Measurements from ENCODE around the gene ARID5A.
"Not testable (repeated sequence)": the region's sequence is repeated elsewhere in the genome, so short reads cannot be mapped to it uniquely, and the experiment has no call there.

ARID5A gene

GRCh38 chr2:96536445-96537065, at the start of gene ARID5A:
Gene ARID5A (plus strand): TSS chr2:96536752. CDS start chr2:96536827, 75 bp downstream.
- DNase-seq, result peak; percentile 97

GRCh38 chr2:96489261-96489660, 47.3 kb upstream of the ARID5A start:
- DNase-seq, result no peak

GRCh38 chr2:96489663-96490062, 46.9 kb upstream of the ARID5A start:
- DNase-seq, result peak; percentile 41

GRCh38 chr2:96491860-96492497, 44.6 kb upstream of the ARID5A start:
- DNase-seq, result no peak

GRCh38 chr2:96493072-96493471, 43.5 kb upstream of the ARID5A start:
- DNase-seq, result no peak

- no peak for DNase-seq
Observed at GRCh38 chr2:96494188-96494587, 42.4 kb upstream of the ARID5A start.

- peak; percentile 79 for DNase-seq
Observed at GRCh38 chr2:96495982-96496629, 40.4 kb upstream of the ARID5A start.

- peak; percentile 93 for DNase-seq
Observed at GRCh38 chr2:96498021-96498431, 38.5 kb upstream of the ARID5A start.

- DNase-seq, result not testable (repeated sequence)
Observed at GRCh38 chr2:96498611-96499010, 37.9 kb upstream of the ARID5A start.

- DNase-seq, result no peak
Observed at GRCh38 chr2:96499061-96499960, 37.2 kb upstream of the ARID5A start.

GRCh38 chr2:96500385-96501066, 36.0 kb upstream of the ARID5A start:
- no peak for DNase-seq

- DNase-seq, result peak; percentile 20
Observed at GRCh38 chr2:96501471-96501874, 35.1 kb upstream of the ARID5A start.

- no peak for DNase-seq
Observed at GRCh38 chr2:96501886-96502810, 34.4 kb upstream of the ARID5A start.

GRCh38 chr2:96502891-96503636, 33.5 kb upstream of the ARID5A start:
- no peak for DNase-seq

GRCh38 chr2:96503637-96504243, 32.8 kb upstream of the ARID5A start:
- DNase-seq, result no peak

- no peak for DNase-seq
Observed at GRCh38 chr2:96505231-96505889, 31.2 kb upstream of the ARID5A start, which contains the start of gene NEURL3. Gene NEURL3 (minus strand): TSS chr2:96505357. CDS start chr2:96505286, 71 bp downstream.

GRCh38 chr2:96506016-96506906, 30.3 kb upstream of the ARID5A start:
- DNase-seq, result no peak

GRCh38 chr2:96506907-96507240, 29.7 kb upstream of the ARID5A start:
- no peak for DNase-seq

Data from hematopoietic multipotent progenitor cell treated with erythropoietin and hydrocortisone succinate and interleukin-3 and kit ligand, for 4 days (in vitro differentiated cells).